Measurements from ENCODE around the gene HSDL1. TPM values are rescaled to one million over a fixed set of nuclear protein-coding genes. Genes with fewer than 3 reads are reported as not detected.

HSDL1 gene
- total and polyA plus RNA-seq, 2 of the 8 experiments (the other 6 are each of a cell fraction or from before 2014, with no cell fraction given): 25.0 to 55.7 TPM

DNA sequence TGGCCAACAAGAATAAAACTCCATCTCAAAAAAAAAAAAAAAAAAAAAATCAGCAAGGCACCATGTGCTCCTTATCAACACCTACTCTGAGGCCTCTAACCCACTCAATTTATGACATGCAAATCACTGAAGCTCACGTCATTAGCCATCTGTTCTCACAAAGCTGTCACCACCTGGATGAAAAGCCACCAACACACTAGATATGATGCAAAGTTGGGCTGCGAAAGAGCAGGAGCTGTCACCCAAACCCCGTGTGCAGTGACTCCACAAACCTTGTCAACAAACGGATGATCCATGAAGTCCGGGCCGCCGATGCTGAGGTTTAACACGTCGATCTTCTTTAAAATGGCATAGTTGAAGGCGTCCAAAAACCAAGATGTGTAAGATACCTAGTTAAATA, 53.5 kb downstream of the HSDL1 start (continued):
- TF ChIP-seq SIN3A (conservative IDR thresholded peaks at IDR 0.05 in 1 of 2, IDR thresholded peaks at IDR 0.05 in 1 of 2; ENCODE audit: low read depth in 1 of 2, low read length in 2 of 2): no peak
- no peak for TF ChIP-seq JUND (IDR thresholded peaks at IDR 0.05; ENCODE audit: low read length)
- no peak for TF ChIP-seq CHD2 (IDR thresholded peaks at IDR 0.05; ENCODE audit: low read length)
- TF ChIP-seq TBP (IDR thresholded peaks at IDR 0.05; ENCODE audit: low read depth, low read length): no peak
- TF ChIP-seq SIRT6 (IDR thresholded peaks at IDR 0.05; ENCODE audit: low read length): no peak
- TF ChIP-seq EGR1 (IDR thresholded peaks at IDR 0.05; ENCODE audit: borderline replicate concordance, low read depth, low read length): no peak
